Measurements from ENCODE around the gene MEN1. TPM values are rescaled to one million over a fixed set of nuclear protein-coding genes. Genes with fewer than 3 reads are reported as not detected.

Gene MEN1
- total RNA-seq, 2 experiments from 2014 or later = 16.4 to 17.7 TPM

GRCh38 chr11:64834723-64835615 is 24.6 kb upstream of the MEN1 start:
- ATAC-seq (ENCODE audit: poor library complexity) (no peak), DNase-seq (no peak)
- Histone ChIP-seq H3K9me3 (ENCODE audit: control insufficient read depth in 1 of 2, insufficient read depth in 1 of 2, low read length in 2 of 2) (no peaks in the 10 kb centered on the region), H3K27ac (ENCODE audit: low read depth in 1 of 2, low read length in 2 of 2) (no peak overlapping the region), H3K36me3 (ENCODE audit: insufficient read depth, low read length) (peaks cover 19% of the 10 kb centered on the region), H3K27me3 (ENCODE audit: control insufficient read depth in 1 of 2, insufficient read depth in 2 of 2, low read length in 2 of 2) (no peaks in the 10 kb centered on the region), H3K4me1 (ENCODE audit: insufficient read depth, low read length) (peaks cover 3% of the 10 kb centered on the region), H3K4me3 (ENCODE audit: low read length) (no peak overlapping the region)
- intact Hi-C loops (cut with DNase I, micrococcal nuclease) = no loop called here
- ChIA-PET POLR2A (interaction anchor here (1.4 kb wide), 2 partner anchors 24 to 56 kb away, joined by 3 read pairs; partner anchors contain the start of genes MEN1 and SF1), CTCF (interaction anchor here (1.5 kb wide), 1 partner anchor 9 kb away, joined by 4 read pairs; the partner anchor contains the start of gene CDC42BPG)
- Mint-ChIP-seq H3K36me3 (ENCODE audit: low read depth) (peaks cover 11% of the 10 kb centered on the region), H3K4me3 (no peak overlapping the region), H3K27ac (no peak overlapping the region), H3K4me1 (ENCODE audit: low read depth) (no peaks in the 10 kb centered on the region), H3K9me3 (no peaks in the 10 kb centered on the region), H3K27me3 (no peaks in the 10 kb centered on the region)
- no peak for TF ChIP-seq CTCF (IDR thresholded peaks at IDR 0.05)

DNA sequence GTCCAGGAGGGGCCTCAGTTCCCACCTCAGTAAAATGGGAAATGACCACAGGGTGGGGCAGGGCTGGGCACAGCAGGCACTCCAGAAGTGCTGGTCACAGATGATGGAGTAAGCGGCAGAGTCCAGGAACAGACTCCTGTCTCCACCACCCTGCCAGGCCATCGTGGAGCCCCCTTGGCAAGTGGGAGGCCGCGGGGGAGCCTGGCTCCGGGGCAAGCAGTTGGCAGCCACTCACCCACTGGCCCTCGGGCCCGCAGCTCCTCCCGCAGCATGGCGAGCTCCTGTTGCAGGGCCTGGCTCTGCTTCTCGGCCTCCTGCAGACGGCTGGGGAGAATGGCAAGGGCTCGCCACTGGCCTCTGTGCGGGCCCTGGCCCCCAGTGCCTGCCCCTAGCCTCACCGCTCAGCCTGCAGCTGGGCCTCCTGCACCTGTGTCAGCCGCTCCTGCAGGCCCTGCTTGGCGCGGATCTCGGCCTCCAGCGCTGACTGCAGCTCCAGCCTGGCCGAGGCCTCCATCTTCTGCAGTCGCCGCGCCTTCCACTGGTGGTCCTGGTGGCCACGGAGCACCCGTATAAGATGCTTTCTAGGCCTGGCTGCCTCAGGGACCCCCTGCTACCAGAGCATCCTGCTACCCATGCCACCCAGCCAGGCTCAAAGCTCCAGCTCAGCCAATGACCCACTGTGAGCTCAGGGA is 23.8 kb upstream of the MEN1 start:
- H3K9me3 ChIP-seq (ENCODE audit: control insufficient read depth in 1 of 2, insufficient read depth in 1 of 2, low read length in 2 of 2) = no peaks in the 10 kb centered on the region
- Mint-ChIP-seq H3K36me3 (ENCODE audit: low read depth) (peaks cover 6% of the 10 kb centered on the region), H3K9me3 (no peaks in the 10 kb centered on the region), H3K27me3 (no peaks in the 10 kb centered on the region), H3K4me1 (ENCODE audit: low read depth) (no peaks in the 10 kb centered on the region), H3K27ac (no peak overlapping the region), H3K4me3 (no peak overlapping the region)
- POLR2A ChIA-PET = interaction anchor here (1.4 kb wide), 1 partner anchor 56 kb away, joined by 3 read pairs; the partner anchor contains the start of gene SF1
- CTCF ChIA-PET = interaction anchor here (1.5 kb wide), 1 partner anchor 10 kb away, joined by 4 read pairs; the partner anchor contains the start of gene CDC42BPG
- no peaks in the 10 kb centered on the region for H3K27me3 ChIP-seq (ENCODE audit: control insufficient read depth in 1 of 2, insufficient read depth in 2 of 2, low read length in 2 of 2)
- intact Hi-C loops (cut with DNase I, micrococcal nuclease) = no loop called here
- H3K4me3 ChIP-seq (ENCODE audit: low read length) = no peak overlapping the region
- no peak overlapping the region for H3K27ac ChIP-seq (ENCODE audit: low read depth in 1 of 2, low read length in 2 of 2)
- DNase-seq (no peak), ATAC-seq (ENCODE audit: poor library complexity) (no peak)
- peaks cover 3% of the 10 kb centered on the region for H3K4me1 ChIP-seq (ENCODE audit: insufficient read depth, low read length)
- no peak for TF ChIP-seq CTCF (IDR thresholded peaks at IDR 0.05)
- H3K36me3 ChIP-seq (ENCODE audit: insufficient read depth, low read length) = peaks cover 20% of the 10 kb centered on the region

- H3K9me3 ChIP-seq (ENCODE audit: control insufficient read depth in 1 of 2, insufficient read depth in 1 of 2, low read length in 2 of 2) = no peaks in the 10 kb centered on the region
- Mint-ChIP-seq H3K27ac (no peak overlapping the region), H3K4me3 (no peak overlapping the region), H3K27me3 (no peaks in the 10 kb centered on the region), H3K4me1 (ENCODE audit: low read depth) (no peaks in the 10 kb centered on the region), H3K9me3 (no peaks in the 10 kb centered on the region), H3K36me3 (ENCODE audit: low read depth) (peaks cover 6% of the 10 kb centered on the region)
- ATAC-seq (ENCODE audit: poor library complexity) (no peak), DNase-seq (no peak)
- intact Hi-C loops (cut with DNase I, micrococcal nuclease) = no loop called here
- ChIA-PET CTCF (interaction anchor here (1.5 kb wide), 1 partner anchor 11 kb away, joined by 4 read pairs; the partner anchor contains the start of gene CDC42BPG), POLR2A (interaction anchor here (1.4 kb wide), 1 partner anchor 55 kb away, joined by 3 read pairs; the partner anchor contains the start of gene SF1)
- peaks cover 3% of the 10 kb centered on the region for H3K4me1 ChIP-seq (ENCODE audit: insufficient read depth, low read length)
- no peak overlapping the region for H3K27ac ChIP-seq (ENCODE audit: low read depth in 1 of 2, low read length in 2 of 2)
- peaks cover 20% of the 10 kb centered on the region for H3K36me3 ChIP-seq (ENCODE audit: insufficient read depth, low read length)
- H3K27me3 ChIP-seq (ENCODE audit: control insufficient read depth in 1 of 2, insufficient read depth in 2 of 2, low read length in 2 of 2) = no peaks in the 10 kb centered on the region
- H3K4me3 ChIP-seq (ENCODE audit: low read length) = no peak overlapping the region
- TF ChIP-seq CTCF (IDR thresholded peaks at IDR 0.05) = no peak
Measured at GRCh38 chr11:64833509-64833908, 23.2 kb upstream of the MEN1 start.

All from CD4-positive, alpha-beta T cell (primary cell).